ENCODE measurements around the gene SORCS2. TPM values are rescaled to one million over a fixed set of nuclear protein-coding genes. Genes with fewer than 3 reads are reported as not detected.

SORCS2 gene
- total and polyA plus RNA-seq, 2 of the 4 experiments (the other 2 are of a cell fraction), result 0.36 to 0.62 TPM

DNA sequence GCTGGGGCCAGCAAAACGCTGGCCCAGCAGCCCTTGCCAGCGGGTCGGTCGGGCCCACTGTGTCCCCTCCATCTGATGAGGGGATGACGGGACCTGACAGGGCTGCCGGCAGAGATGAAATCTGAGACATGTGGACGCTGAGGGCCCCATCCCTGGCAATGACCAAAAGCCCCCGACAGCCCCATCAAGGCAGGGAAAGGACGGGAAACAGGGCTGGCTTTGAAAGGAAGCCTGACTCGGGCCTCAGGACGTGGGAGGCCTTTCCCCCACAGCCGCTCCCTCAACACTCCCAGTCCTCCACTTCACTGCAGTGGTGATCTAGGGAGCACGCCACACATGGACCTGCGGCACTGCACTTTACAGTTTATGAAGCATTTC, 544.9 kb downstream of the SORCS2 start:
- H3K27ac ChIP-seq (ENCODE audit: insufficient read depth, low read length), result no peak overlapping the region
- 71% methylated on average over 7 of the region's 14 CpGs; no CpG with 5 or more reads in 1 of the 2 experiments for WGBS, 2 experiments (ENCODE audit: extremely low coverage in 2 of 2, insufficient read length in 1 of 2)
- H4K8ac ChIP-seq (ENCODE audit: low read depth in 2 of 2, low read length in 2 of 2), result no peak overlapping the region
- ATAC-seq (ENCODE audit: low read depth), result no peak
- no peak overlapping the region for H3K4ac ChIP-seq (ENCODE audit: low read depth, low read length)
- no peaks in the 10 kb centered on the region for H3K79me1 ChIP-seq (ENCODE audit: low read depth in 1 of 2, low read length in 2 of 2)
- H3K56ac ChIP-seq (ENCODE audit: extremely low read depth, insufficient read depth, low read length), result no peak overlapping the region; the same call in 1 of the 2 replicates
- ChIA-PET POLR2A (ENCODE audit: unreplicated experiment) (no interaction called here), CTCF (no interaction called here)
- no peak overlapping the region for H2BK5ac ChIP-seq (ENCODE audit: low read depth, low read length, poor library complexity, severe bottlenecking)
- BruUV-seq (replicated peaks), result no TSS peak
- H3K14ac ChIP-seq (replicated peaks; ENCODE audit: low read depth, low read length), result no peak overlapping the region
- no peaks in the 10 kb centered on the region for H3K9me1 ChIP-seq (ENCODE audit: insufficient read depth, low read length)
- dilution Hi-C loops (cut with HindIII; ENCODE audit: low sequenced_read_pairs, unreplicated experiment) (no loop called here), in situ Hi-C loops (cut with MboI; ENCODE audit: low sequenced_read_pairs) (no loop called here), intact Hi-C loops (cut with micrococcal nuclease) (no loop called here)
- TF ChIP-seq CTCF (conservative IDR thresholded peaks at IDR 0.05; ENCODE audit: low read depth, low read length) (no peak), RAD21 (IDR thresholded peaks at IDR 0.05; ENCODE audit: low read length) (no peak), POLR2A (IDR thresholded peaks at IDR 0.05; ENCODE audit: low read depth, low read length) (no peak), MAFK (IDR thresholded peaks at IDR 0.05; ENCODE audit: low read depth, low read length) (no peak), CEBPB (IDR thresholded peaks at IDR 0.05; ENCODE audit: low read depth, low read length) (no peak), FOS (IDR thresholded peaks at IDR 0.05; ENCODE audit: low read depth, low read length) (no peak), MAZ (IDR thresholded peaks at IDR 0.05; ENCODE audit: borderline replicate concordance, low read depth, low read length) (no peak), BHLHE40 (IDR thresholded peaks at IDR 0.05; ENCODE audit: low read depth, low read length) (no peak), MXI1 (IDR thresholded peaks at IDR 0.05; ENCODE audit: borderline replicate concordance, low read depth, low read length) (no peak), CHD1 (IDR thresholded peaks at IDR 0.05; ENCODE audit: low read depth, low read length) (no peak), RFX5 (IDR thresholded peaks at IDR 0.05; ENCODE audit: low read depth, low read length) (no peak), RCOR1 (IDR thresholded peaks at IDR 0.05; ENCODE audit: insufficient replicate concordance, low read length) (no peak), NFE2L2 (IDR thresholded peaks at IDR 0.05; ENCODE audit: low read depth, low read length) (no peak), SMC3 (IDR thresholded peaks at IDR 0.05; ENCODE audit: low read depth, low read length) (no peak)
- TF ChIP-seq, protein P1, sequence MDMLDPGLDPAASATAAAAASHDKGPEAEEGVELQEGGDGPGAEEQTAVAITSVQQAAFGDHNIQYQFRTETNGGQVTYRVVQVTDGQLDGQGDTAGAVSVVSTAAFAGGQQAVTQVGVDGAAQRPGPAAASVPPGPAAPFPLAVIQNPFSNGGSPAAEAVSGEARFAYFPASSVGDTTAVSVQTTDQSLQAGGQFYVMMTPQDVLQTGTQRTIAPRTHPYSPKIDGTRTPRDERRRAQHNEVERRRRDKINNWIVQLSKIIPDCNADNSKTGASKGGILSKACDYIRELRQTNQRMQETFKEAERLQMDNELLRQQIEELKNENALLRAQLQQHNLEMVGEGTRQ (IDR thresholded peaks at IDR 0.05; ENCODE audit: low read depth, low read length), result no peak
- TF ChIP-seq, protein P2, sequence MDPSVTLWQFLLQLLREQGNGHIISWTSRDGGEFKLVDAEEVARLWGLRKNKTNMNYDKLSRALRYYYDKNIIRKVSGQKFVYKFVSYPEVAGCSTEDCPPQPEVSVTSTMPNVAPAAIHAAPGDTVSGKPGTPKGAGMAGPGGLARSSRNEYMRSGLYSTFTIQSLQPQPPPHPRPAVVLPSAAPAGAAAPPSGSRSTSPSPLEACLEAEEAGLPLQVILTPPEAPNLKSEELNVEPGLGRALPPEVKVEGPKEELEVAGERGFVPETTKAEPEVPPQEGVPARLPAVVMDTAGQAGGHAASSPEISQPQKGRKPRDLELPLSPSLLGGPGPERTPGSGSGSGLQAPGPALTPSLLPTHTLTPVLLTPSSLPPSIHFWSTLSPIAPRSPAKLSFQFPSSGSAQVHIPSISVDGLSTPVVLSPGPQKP (IDR thresholded peaks at IDR 0.05; ENCODE audit: borderline replicate concordance, low read depth, low read length), result no peak
- H2AFZ ChIP-seq (replicated peaks; ENCODE audit: low read length, poor library complexity), result no peak overlapping the region
- no peak overlapping the region for H2BK120ac ChIP-seq (ENCODE audit: low read depth, low read length)
- H3K9me3 ChIP-seq (ENCODE audit: control insufficient read depth, insufficient read depth, low read length), result no peaks in the 10 kb centered on the region
- H4K20me1 ChIP-seq (ENCODE audit: insufficient read depth, low read length), result no peaks in the 10 kb centered on the region; the same call in 1 of the 2 replicates
- H3K27me3 ChIP-seq (ENCODE audit: control insufficient read depth, insufficient read depth, low read length), result peaks cover 18% of the 10 kb centered on the region
- no peaks in the 10 kb centered on the region for H3K36me3 ChIP-seq (ENCODE audit: control insufficient read depth, insufficient read depth, low read length)
- no peak overlapping the region for H3K9ac ChIP-seq (ENCODE audit: low read depth, low read length)
- H4K5ac ChIP-seq (ENCODE audit: low read depth, low read length), result no peak overlapping the region
- H2BK20ac ChIP-seq (ENCODE audit: low read depth, low read length), result no peak overlapping the region
- H2AK5ac ChIP-seq (ENCODE audit: low read depth, low read length), result no peak overlapping the region
- DNase-seq, result no peak
- no peak overlapping the region for H3K4me2 ChIP-seq (ENCODE audit: low read depth, low read length)
- H3K4me3 ChIP-seq (ENCODE audit: insufficient read depth, low read depth, low read length), result no peak overlapping the region
- H4K91ac ChIP-seq (ENCODE audit: insufficient read depth, low read depth, low read length), result no peak overlapping the region
- H3K23ac ChIP-seq (ENCODE audit: low read depth, low read length), result no peak overlapping the region
- no peaks in the 10 kb centered on the region for H3K4me1 ChIP-seq (ENCODE audit: control insufficient read depth, insufficient read depth, low read length)
- peak overlapping the region; percentile 72 for H2AK9ac ChIP-seq (replicated peaks; ENCODE audit: low read depth, low read length, poor library complexity)
- no peak overlapping the region for H3K18ac ChIP-seq (ENCODE audit: low read depth, low read length)
- no peak overlapping the region for H2BK15ac ChIP-seq (ENCODE audit: low read depth, low read length)
